Measurements from ENCODE around the gene HIRA.
"Not testable (repeated sequence)": the region's sequence is repeated elsewhere in the genome, so short reads cannot be mapped to it uniquely, and the experiment has no call there.

Gene HIRA

GRCh38 chr22:19463491-19464469 is 32.2 kb upstream of the HIRA start:
- no peak for DNase-seq

DNA sequence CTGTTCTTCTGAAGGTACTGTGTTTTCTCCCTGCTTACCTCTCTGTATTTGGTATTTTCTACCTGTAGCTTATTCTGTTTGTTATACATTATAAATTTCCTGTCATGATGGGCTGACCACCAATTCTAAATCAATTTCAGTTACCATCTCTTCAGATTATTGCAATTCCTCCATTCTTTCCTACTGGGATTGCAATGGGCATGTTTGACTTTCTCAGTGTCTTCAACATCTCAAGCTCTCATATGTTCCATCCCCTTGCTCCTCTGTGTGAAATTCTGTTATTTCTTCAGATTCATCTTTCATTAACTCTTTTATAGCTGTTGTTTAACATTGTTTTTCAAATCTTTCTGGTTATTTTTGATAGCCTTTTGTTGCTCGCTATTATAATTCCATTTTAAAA is 31.5 kb upstream of the HIRA start:
- DNase-seq: no peak

- no peak for DNase-seq
Measured at GRCh38 chr22:19461506-19461905, 30.0 kb upstream of the HIRA start.

DNA sequence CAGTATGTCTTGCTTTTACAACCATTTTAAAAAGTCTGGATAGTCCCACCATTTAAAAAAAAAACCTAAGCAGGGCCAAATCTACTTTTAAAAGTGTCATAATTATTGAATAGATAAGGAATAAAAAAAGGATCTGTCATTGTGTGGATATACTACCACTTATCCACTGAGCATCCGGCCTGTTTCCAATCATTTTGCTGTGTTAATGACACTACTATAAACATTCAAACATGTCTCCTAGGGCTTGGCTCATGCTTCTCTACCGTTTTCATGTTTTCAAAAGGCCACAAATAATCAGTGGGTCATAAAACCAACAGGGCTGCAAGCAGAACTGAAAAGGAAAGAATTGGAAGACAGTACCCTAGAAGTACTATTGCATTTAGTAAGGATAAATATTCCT is 28.5 kb upstream of the HIRA start:
- no peak for DNase-seq

GRCh38 chr22:19457828-19458428 is 26.4 kb upstream of the HIRA start:
- DNase-seq: no peak

DNA sequence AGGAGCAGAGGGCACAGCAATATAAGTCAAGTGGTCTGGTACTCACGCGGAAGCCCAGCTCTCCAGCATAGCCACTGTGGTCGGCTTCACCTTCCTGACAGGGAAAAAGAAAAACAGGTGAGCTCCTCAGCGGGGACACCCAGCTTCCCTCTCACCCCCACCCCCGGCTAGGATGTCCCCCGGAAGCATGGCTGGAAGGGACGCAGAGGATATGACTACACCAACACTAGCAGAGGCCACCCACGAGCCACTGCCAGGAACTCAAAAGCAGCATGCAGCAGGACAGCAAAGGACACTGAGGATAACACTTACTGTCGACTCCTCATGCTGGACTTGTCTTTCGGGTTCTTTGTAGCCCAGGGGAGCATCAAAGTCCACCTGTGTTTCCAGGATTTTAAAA is 25.0 kb upstream of the HIRA start:
- no peak for DNase-seq

DNA sequence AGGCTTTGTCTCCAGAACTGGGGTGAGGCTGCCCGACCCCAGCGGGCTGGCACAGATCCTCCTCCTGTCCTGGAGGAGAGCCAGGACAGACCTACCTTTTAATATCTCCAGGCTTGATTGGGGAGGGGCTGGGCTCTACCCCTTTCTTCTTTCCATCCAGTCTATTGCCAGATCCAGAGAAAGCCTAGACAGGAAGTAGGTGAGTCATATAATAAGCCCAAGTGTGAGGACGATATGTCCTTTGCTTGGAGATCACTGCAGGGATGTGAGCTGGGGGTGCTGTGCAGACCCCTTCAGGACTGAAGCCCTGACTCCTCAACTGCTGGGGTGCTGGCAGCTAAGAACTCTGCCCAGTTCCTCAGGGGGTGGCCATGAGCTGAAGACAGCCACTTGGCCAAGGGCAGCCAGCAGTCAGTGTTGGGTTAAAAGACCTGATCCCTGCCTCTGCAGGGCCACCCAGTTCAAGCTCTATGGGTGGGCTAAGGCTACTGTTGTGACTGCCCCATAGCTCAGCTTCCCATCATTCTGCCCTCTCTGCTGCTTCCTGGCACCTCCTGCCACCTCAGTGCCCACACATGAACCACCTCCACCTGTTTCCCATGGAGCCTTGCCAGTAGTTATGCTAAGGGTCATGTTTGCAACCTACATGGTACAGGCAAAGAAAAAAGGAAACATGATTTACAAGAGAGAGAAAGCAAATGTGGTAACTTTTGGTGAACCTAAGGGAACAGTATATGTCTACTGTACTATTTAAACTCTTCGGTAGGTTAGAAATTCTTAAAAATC is 24.2 kb upstream of the HIRA start:
- no peak for DNase-seq

GRCh38 chr22:19455033-19455432 is 23.5 kb upstream of the HIRA start:
- no peak for DNase-seq

DNA sequence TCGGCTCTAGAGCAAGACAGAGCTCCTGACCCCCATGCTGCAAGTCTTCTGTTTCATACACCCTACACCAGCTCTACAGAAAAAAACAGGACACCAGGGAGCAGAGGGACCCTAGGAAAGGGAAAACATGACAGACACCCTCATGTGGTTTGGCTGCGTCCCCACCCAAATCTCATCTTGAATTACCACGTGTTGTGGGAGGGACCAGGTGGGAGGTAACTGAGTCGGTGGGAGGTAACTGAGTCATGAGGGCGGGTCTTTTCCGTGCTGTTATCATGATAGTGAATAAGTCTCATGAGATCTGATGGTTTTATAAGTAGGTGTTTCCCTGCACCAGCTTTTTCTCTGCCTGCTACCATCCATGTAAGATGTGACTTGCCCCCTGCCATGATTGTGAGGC is 22.6 kb upstream of the HIRA start:
- DNase-seq: no peak

GRCh38 chr22:19453718-19454117 is 22.2 kb upstream of the HIRA start:
- DNase-seq: no peak

DNA sequence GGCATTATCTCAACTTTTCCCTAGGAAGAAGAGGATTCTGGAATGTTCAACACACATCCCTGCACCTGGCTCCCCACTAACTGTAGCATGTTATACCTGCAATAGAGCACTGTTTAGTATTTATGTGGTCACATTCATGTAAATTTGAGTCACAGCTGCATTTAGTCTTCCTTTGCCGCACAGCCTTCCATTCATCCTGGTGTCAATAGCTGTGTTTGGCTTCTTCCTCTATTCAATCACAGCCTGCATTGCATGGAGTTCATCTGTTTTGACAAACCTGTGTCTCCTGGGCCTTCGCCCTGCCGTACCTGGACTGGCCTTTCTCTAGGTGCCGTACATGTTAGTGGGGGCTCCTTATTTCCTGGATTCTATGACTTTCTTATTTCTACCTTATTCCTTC is 20.0 kb upstream of the HIRA start:
- no peak for DNase-seq

GRCh38 chr22:19450363-19451175 is 19.0 kb upstream of the HIRA start:
- DNase-seq: no peak

DNA sequence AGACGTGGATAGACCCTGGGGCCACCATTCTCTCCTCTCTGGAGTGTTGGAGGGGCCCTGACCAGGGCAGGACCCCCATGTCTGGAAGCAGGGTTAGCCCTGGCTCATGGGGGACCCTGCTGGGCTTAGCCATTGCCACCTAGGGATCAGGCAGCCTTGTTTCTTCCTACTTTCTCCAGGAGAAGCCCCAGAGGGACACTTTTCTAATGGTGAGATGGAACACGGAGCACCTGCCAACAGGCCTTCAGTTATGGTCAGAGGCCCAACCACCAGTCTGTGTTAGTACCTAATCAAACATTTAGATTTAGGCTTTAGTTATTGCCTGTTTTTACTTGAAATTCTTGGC is 17.9 kb upstream of the HIRA start:
- no peak for DNase-seq

DNA sequence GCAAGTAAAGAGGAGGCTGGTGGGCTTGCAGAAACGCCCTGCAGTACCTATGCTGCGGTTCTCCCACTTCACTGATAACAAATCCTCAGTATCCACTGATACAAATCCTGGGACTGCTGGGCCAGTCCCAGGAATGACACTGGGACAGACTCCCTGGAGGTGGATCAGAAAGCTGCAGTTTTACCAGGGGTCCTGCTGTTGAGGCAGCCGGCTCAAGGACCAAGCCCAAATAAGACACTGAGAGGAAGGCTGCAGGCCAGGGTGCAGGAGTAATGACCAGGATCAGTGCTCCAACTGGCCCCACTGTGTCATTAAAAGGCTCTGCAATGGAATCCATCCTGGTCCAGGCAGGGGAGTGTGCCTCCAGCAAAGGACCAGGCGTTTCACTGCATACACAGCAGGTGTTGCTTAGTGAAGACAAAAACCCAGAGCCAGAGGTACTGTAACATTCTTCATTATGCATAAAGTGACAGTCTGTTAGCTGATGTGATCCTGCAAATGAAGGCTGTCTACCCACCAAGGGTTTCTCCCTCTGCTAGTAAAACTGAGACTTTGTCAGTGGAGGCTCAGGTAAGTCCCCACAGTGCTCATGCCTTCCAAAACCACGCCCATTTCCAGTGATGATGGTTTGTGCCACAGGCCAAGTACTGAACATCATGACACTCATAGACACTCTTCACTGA is 17.3 kb upstream of the HIRA start:
- DNase-seq: no peak

- DNase-seq: no peak
Measured at GRCh38 chr22:19448076-19448607, 16.6 kb upstream of the HIRA start.

GRCh38 chr22:19447330-19448075 is 16.0 kb upstream of the HIRA start, which contains the start of gene C22orf39:
Gene C22orf39, minus strand, starts transcription at chr22:19447711. Its CDS starts 23 bp downstream, at chr22:19447688.
- DNase-seq: peak; percentile 81 to 83

- DNase-seq: no peak
Measured at GRCh38 chr22:19446603-19447329, 15.2 kb upstream of the HIRA start.

DNA sequence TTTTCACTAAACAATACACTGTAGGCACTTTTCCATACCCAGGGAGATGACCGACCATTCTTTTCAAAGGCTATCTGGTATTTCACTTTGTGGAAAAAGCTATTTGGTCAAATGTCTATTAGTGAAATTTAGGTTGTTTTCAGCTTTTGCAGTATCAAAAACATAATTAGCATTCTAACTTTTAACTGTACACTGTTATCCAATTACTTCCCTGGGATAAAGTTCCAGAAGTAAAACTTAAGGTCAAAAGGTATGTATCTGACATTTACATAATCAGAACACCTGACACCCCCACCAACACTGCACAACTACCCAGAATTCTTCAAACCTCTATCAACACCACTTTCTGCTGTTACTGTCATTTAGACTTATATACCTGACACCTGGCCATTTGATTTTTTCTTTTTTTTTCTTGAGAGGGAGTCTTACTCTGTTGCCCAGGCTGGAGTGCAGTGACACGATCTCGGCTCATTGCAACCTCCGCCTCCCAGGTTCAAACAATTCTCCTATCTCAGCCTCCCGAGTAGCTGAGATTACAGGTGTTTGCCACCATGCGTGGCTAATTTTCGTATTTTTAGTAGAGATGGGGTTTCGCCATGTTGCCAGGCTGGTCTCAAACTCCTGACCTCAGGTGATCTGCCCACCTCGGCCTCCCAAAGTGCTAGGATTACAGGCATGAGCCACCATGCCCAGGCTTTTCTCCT is 13.9 kb upstream of the HIRA start:
- not testable (repeated sequence) for DNase-seq

GRCh38 chr22:19443544-19444211 is 12.1 kb upstream of the HIRA start:
- no peak for DNase-seq
